Upper lobe of left lung (tissue), 6 donors: Measurements from ENCODE around the gene JPT1. TPM values are rescaled to one million over a fixed set of nuclear protein-coding genes. Genes with fewer than 3 reads are reported as not detected.
"Not testable (repeated sequence)": the region's sequence is repeated elsewhere in the genome, so short reads cannot be mapped to it uniquely, and the experiment has no call there.

ENCODE experiments used
- ATAC-seq, 2 donors: fragments of 200-7000 bp; cut with Tn5 transposase; one replicate each; pipeline ENCODE4 v1.9.1; 2022; ENCODE audit warnings: mild to moderate bottlenecking in 2 of 2, moderate library complexity in 2 of 2; ENCODE audit not compliant: low FRiP score in 2 of 2
- DNase-seq, 2 donors: peaks; one replicate each; pipeline ENCODE4 v3.0.0-alpha.2; 2019 to 2020
- H3K27ac ChIP-seq, 4 donors: fragments of 200-600 bp; sonication (generic); one replicate each; pipeline ENCODE4 v1.5.1; 2016 to 2019
- H3K27me3 ChIP-seq, 4 donors: fragments of 200-600 bp; sonication (generic); one replicate each; pipeline ENCODE4 v1.5.1; 2017 to 2019
- H3K36me3 ChIP-seq, 4 donors: fragments of 200-600 bp; sonication (generic); one replicate each; pipeline ENCODE4 v1.5.1; 2016 to 2019
- H3K4me1 ChIP-seq, 4 donors: fragments of 200-600 bp; sonication (generic); one replicate each; pipeline ENCODE4 v1.5.1; 2018 to 2019
- H3K4me3 ChIP-seq, 4 donors: fragments of 200-600 bp; sonication (generic); one replicate each; pipeline ENCODE4 v1.5.1; 2017 to 2019; ENCODE audit warnings: mild to moderate bottlenecking in 2 of 4, moderate library complexity in 1 of 4
- H3K9me3 ChIP-seq, 4 donors: fragments of 200-600 bp; sonication (generic); one replicate each; pipeline ENCODE4 v1.5.1; 2018 to 2019
- EP300 ChIP-seq, 4 donors: sonication (generic); formaldehyde crosslinking; IDR thresholded peaks; one replicate each; pipeline ENCODE4 v1.5.1; 2017; ENCODE audit warnings: antibody characterized with exemption in 4 of 4, control low read depth in 2 of 4
- POLR2A ChIP-seq, 4 donors: fragments of 450-650 bp; IDR thresholded peaks; one replicate each; pipeline ENCODE4 v1.5.1; 2016 to 2017; ENCODE audit warnings: antibody characterized with exemption in 4 of 4, mild to moderate bottlenecking in 2 of 4
- POLR2AphosphoS5 ChIP-seq, 2 donors: sonication (generic); formaldehyde crosslinking; IDR thresholded peaks; one replicate each; pipeline ENCODE4 v1.5.1; 2017; ENCODE audit warnings: antibody characterized with exemption in 2 of 2
- WGBS, 2 donors: methylation state at CpG; one replicate each; pipeline ENCODE4 v1.1.5; 2017 to 2018; 5-methylcytosine and 5-hydroxymethylcytosine counted together
- total RNA-seq, 6 donors: library from RNA; depleted of rRNA in 4 of 6; stranded (reverse); fragments of >200 nt in 4 of 6; gene quantifications; one replicate each; pipeline versions ENCODE4 v1.1.0 to v1.2.1, GENCODE V29; 2016 to 2021
- TF ChIP-seq, protein P1 (sequence below), 6 experiments: fragments of 450-650 bp in 4 of 6; fragments of 200-600 bp in 2 of 6; sonication (generic) in 2 of 6; IDR thresholded peaks; one replicate each; pipeline ENCODE4 v1.5.1; 2016 to 2019; ENCODE audit warnings: antibody characterized with exemption in 6 of 6
- donor health status: DM: no; HTN: no; CAD: no; lungs with moderate emphysema.
- donor health status: DM: no; HTN: yes; CAD: no; lungs with severe emphysema.

Gene JPT1
- total RNA-seq, 6 donors from 2014 or later = 44.0 to 118 (median 70.1) TPM

DNA sequence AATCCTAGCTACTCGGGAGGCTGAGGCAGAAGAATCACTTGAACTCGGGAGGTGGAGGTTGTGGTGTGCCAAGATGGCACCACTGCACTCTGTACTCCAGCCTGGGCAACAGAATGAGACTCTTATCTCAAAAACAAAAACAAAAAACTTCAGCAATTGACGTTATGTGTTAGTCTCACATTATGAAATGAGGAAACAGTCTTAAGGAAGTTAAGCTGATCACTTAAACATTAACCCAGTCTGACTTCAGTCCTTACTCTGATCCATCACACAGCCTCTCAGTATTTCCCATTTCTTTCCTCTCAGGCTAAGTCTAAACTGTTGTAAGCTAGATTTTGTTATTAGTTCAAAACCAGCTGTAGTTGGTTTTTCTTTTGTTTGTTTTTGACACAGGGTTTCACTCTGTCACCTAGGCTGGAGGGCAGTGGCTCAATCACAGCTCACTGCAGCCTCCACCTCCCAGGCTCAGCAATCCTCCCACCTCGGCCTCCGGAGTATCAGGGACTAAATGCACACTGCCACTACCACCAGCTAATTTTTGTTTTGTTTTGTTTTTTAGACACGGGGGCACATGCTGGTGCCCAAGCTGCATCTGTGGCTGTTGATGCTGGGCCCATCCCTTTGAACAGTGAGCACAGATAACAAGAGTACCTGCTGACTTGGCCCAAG, 6.3 kb downstream of the JPT1 start:
- WGBS, 2 donors = 68 to 73% methylated on average over 6 of the region's 6 CpGs
- Histone ChIP-seq H3K27me3 (no peaks in the 10 kb centered on the region), H3K4me1 (peaks cover 3 to 11% (median 10%) of the 10 kb centered on the region in 4 donors), H3K9me3 (no peaks in the 10 kb centered on the region), H3K36me3 (peaks cover 5 to 40% (median 28%) of the 10 kb centered on the region in 4 donors), H3K27ac (peak overlapping the region in 3 of 4 donors; percentile 30 to 56 (median 36)), H3K4me3 (no peak overlapping the region)
- ATAC-seq (peak; percentile 48 to 65), DNase-seq (no peak)
- TF ChIP-seq EP300 (IDR thresholded peaks at IDR 0.05) (no peak), POLR2AphosphoS5 (IDR thresholded peaks at IDR 0.05) (no peak), POLR2A (IDR thresholded peaks at IDR 0.05) (peak in 1 of 4 donors; percentile 51)
- TF ChIP-seq, protein P1, sequence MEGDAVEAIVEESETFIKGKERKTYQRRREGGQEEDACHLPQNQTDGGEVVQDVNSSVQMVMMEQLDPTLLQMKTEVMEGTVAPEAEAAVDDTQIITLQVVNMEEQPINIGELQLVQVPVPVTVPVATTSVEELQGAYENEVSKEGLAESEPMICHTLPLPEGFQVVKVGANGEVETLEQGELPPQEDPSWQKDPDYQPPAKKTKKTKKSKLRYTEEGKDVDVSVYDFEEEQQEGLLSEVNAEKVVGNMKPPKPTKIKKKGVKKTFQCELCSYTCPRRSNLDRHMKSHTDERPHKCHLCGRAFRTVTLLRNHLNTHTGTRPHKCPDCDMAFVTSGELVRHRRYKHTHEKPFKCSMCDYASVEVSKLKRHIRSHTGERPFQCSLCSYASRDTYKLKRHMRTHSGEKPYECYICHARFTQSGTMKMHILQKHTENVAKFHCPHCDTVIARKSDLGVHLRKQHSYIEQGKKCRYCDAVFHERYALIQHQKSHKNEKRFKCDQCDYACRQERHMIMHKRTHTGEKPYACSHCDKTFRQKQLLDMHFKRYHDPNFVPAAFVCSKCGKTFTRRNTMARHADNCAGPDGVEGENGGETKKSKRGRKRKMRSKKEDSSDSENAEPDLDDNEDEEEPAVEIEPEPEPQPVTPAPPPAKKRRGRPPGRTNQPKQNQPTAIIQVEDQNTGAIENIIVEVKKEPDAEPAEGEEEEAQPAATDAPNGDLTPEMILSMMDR (IDR thresholded peaks at IDR 0.05) = no peak

DNA sequence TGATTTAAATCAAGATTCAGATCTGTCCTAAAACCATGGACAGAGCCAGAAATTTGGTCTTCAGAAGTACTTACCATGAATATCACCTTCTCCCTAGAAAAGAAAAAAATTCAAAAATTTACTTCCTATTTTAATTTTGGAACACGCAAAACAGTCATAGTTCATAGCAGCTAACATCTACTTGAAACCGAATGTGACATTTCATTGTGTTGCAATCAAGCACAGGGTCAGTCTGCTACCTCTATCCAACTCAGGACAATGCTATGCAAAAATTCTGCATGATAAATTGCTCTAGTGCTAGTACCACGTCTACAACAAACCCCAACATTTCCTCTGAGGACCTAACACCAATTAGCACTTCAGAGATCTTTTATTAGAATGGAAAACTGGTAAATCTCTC, 7.7 kb downstream of the JPT1 start:
- Histone ChIP-seq H3K27ac (peak overlapping the region in 2 of 4 donors; percentile 35 to 56), H3K4me3 (no peak overlapping the region)
- no peak for ATAC-seq

DNA sequence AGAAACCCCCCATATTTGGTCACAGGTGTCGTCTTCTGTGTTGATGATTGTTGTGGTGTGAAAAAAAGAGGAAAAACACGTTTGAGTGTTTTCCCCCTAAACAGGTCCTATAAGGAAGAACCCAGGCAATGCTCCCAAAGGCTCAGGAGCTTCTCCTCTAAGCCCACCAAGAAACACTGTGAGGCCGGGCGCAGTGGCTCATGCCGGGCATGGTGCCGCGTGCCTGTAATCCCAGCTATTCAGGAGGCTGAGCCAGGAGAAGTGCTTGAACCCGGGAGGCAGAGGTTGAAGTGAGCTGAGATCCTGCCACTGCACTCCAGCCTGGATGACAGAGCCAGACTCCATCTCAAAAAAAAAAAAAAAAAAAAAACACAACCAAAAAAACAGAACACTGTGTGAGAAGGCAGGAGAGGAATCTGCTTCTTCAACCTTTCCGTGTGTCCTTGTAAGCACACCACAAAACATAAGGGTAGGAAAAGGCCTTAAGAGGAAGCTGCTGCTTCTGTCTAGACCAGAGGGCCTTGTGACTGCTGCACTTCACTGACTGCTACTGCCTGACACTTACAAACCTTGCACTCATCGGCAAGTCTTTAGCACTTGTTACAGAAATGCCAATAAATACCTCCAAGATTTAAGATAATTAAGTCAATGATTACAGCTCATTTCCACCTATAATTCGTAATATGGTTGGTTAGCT, 9.3 kb downstream of the JPT1 start:
- Histone ChIP-seq H3K27ac (peak overlapping the region in 1 of 4 donors; percentile 30), H3K4me1 (no peaks in the 10 kb centered on the region), H3K4me3 (no peak overlapping the region), H3K36me3 (peaks cover 5 to 56% (median 40%) of the 10 kb centered on the region in 4 donors), H3K9me3 (no peaks in the 10 kb centered on the region), H3K27me3 (no peaks in the 10 kb centered on the region)
- no peak for DNase-seq
- TF ChIP-seq POLR2A (IDR thresholded peaks at IDR 0.05) = peak in 1 of 4 donors; percentile 21
- TF ChIP-seq, protein P1 (IDR thresholded peaks at IDR 0.05) = no peak
- WGBS, 2 donors = 86 to 87% methylated on average over 11 of the region's 11 CpGs
- peak in 1 of 2 donors; percentile 51 for ATAC-seq

More for the DNA sequence above, 7.7 kb downstream of the JPT1 start:
- TF ChIP-seq POLR2A (IDR thresholded peaks at IDR 0.05) = no peak
- TF ChIP-seq POLR2AphosphoS5 (IDR thresholded peaks at IDR 0.05) = no peak
- TF ChIP-seq EP300 (IDR thresholded peaks at IDR 0.05) = no peak
- TF ChIP-seq, protein P1 (IDR thresholded peaks at IDR 0.05) = no peak
- DNase-seq = no peak
- Histone ChIP-seq H3K36me3 (peaks cover 5 to 47% (median 37%) of the 10 kb centered on the region in 4 donors), H3K27me3 (no peaks in the 10 kb centered on the region), H3K4me1 (no peaks in the 10 kb centered on the region), H3K9me3 (no peaks in the 10 kb centered on the region)
- 71 to 77% methylated on average over 3 of the region's 3 CpGs for WGBS, 2 donors

DNA sequence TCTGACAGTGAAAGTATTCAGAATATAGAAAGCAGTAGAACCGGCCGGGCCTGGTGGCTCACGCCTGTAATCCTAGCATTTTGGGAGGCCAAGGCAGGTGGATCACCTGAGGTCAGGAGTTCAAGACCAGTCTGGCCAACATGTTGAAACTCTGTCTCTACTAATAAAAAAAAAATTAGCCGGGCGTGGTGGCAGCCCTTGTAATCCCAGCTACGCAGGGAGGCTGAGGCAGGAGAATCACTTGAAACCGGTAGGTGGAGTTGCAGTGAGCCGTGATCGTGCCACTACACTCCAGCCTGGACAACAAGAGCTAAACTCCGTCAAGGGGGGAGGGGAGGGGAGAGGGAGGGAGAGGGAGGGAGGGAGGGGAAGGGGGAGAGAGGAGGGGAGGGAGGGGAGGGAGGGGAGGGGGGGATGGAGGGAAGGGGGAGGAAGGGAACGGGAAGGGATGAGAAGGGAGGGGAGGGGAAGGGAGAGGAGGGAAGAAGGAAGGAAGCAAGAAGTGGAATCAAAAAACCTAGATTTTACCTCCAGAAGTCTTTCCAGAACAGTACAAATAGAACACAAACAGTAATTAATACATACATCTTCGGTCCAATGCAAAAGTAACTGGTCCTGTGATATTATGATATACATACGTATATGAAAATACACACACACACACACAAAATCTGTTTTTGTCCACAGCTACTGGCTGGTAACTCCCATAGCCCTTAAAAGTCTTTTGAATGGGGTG, 11.9 kb downstream of the JPT1 start:
- Histone ChIP-seq H3K4me1 (no peaks in the 10 kb centered on the region), H3K27me3 (no peaks in the 10 kb centered on the region), H3K4me3 (no peak overlapping the region), H3K27ac (no peak overlapping the region), H3K9me3 (no peaks in the 10 kb centered on the region), H3K36me3 (peaks cover 0 to 46% (median 37%) of the 10 kb centered on the region in 4 donors)
- ATAC-seq (no peak), DNase-seq (no peak)
- TF ChIP-seq POLR2AphosphoS5 (IDR thresholded peaks at IDR 0.05) = no peak
- no peak for TF ChIP-seq EP300 (IDR thresholded peaks at IDR 0.05)
- TF ChIP-seq POLR2A (IDR thresholded peaks at IDR 0.05) = no peak
- 78 to 85% methylated on average over 12 to 13 of the region's 13 CpGs for WGBS, 2 donors

DNA sequence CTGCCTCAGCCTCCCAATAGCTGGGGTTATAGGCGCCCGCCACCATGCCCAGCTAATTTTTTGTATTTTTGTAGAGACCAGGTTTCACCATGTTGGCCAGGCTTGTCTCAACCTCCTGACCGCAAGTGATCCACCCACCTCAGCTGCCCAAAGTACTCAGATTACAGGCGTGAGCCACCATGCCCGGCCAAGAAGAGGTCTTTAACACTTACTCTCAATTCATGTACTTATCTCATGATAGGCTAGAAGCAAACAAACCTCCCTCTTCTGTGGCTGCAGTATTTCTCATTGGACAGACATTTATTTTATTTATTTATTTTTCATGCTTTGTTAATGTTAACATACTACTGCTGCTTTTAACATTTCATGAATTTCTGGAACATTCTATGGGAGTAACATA, 15.8 kb downstream of the JPT1 start:
- 92 to 93% methylated on average over 5 of the region's 5 CpGs for WGBS, 2 donors
- DNase-seq = no peak
- Histone ChIP-seq H3K9me3 (no peaks in the 10 kb centered on the region), H3K36me3 (peaks cover 0 to 25% (median 12%) of the 10 kb centered on the region in 4 donors), H3K4me3 (no peak overlapping the region), H3K27me3 (no peaks in the 10 kb centered on the region), H3K4me1 (no peaks in the 10 kb centered on the region), H3K27ac (no peak overlapping the region)
- TF ChIP-seq, protein P1 (IDR thresholded peaks at IDR 0.05) = no peak
- TF ChIP-seq EP300 (IDR thresholded peaks at IDR 0.05) = no peak
- no peak for TF ChIP-seq POLR2A (IDR thresholded peaks at IDR 0.05)
- ATAC-seq = no peak

DNA sequence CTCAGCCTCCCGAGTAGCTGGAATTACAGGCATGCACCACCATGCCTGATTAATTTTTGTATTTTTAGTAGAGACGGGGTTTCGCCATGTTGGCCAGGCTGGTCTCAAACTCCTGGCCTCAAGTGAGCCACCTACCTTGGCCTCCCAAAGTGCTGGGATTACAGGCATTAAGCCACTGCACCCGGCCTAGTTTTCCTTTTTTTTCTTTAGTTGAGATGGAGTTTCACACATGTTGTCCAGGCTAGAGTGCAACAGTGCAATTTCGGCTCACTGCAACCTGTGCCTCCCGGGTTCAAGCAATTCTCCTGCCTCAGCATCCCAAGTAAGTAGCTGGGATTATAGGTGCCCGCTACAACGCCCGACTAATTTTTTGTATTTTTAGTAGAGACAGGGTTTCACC, 16.6 kb downstream of the JPT1 start:
- not testable (repeated sequence) for H3K4me1 ChIP-seq, H3K4me3 ChIP-seq, H3K27ac ChIP-seq, ATAC-seq, H3K9me3 ChIP-seq, H3K27me3 ChIP-seq, DNase-seq
- peaks cover 0 to 22% (median 10%) of the 10 kb centered on the region in 4 donors for H3K36me3 ChIP-seq
- WGBS, 2 donors = 96% methylated on average over 9 of the region's 9 CpGs
